ENCODE data around the gene SEMA3E. TPM values are rescaled to one million over a fixed set of nuclear protein-coding genes. Genes with fewer than 3 reads are reported as not detected.

Gene SEMA3E
- polyA plus RNA-seq, 1 experiment = 0.06 TPM

GRCh38 chr7:83502636-83503035, 146.3 kb downstream of the SEMA3E start:
- Histone ChIP-seq H3K27me3 (ENCODE audit: control insufficient read depth, insufficient read depth, low read length) (no peaks in the 10 kb centered on the region), H3K4me3 (ENCODE audit: low read depth, low read length) (no peak overlapping the region), H3K9me3 (ENCODE audit: control insufficient read depth, insufficient read depth, low read length) (no peaks in the 10 kb centered on the region), H3K27ac (ENCODE audit: low read depth, low read length) (no peak overlapping the region)
- TF ChIP-seq CTCF (IDR thresholded peaks at IDR 0.05; ENCODE audit: low read depth, low read length) = no peak
- ChIA-PET POLR2A (no interaction called here), CTCF (no interaction called here)
- no peak for DNase-seq (ENCODE audit: low read depth, low spot score)

GRCh38 chr7:83494683-83495082, 154.3 kb downstream of the SEMA3E start:
- Histone ChIP-seq H3K27ac (ENCODE audit: low read depth, low read length) (no peak overlapping the region), H3K9me3 (ENCODE audit: control insufficient read depth, insufficient read depth, low read length) (no peaks in the 10 kb centered on the region), H3K27me3 (ENCODE audit: control insufficient read depth, insufficient read depth, low read length) (no peaks in the 10 kb centered on the region), H3K4me3 (ENCODE audit: low read depth, low read length) (no peak overlapping the region)
- TF ChIP-seq CTCF (IDR thresholded peaks at IDR 0.05; ENCODE audit: low read depth, low read length) = no peak
- no peak for DNase-seq (ENCODE audit: low read depth, low spot score)
- POLR2A ChIA-PET = no interaction called here
- CTCF ChIA-PET = no interaction called here

GRCh38 chr7:83492802-83493201, 156.1 kb downstream of the SEMA3E start:
- Histone ChIP-seq H3K27me3 (ENCODE audit: control insufficient read depth, insufficient read depth, low read length) (no peaks in the 10 kb centered on the region), H3K4me3 (ENCODE audit: low read depth, low read length) (no peak overlapping the region), H3K27ac (ENCODE audit: low read depth, low read length) (no peak overlapping the region), H3K9me3 (ENCODE audit: control insufficient read depth, insufficient read depth, low read length) (no peaks in the 10 kb centered on the region)
- no peak for DNase-seq (ENCODE audit: low read depth, low spot score)
- TF ChIP-seq CTCF (IDR thresholded peaks at IDR 0.05; ENCODE audit: low read depth, low read length) = no peak
- CTCF ChIA-PET = no interaction called here
- POLR2A ChIA-PET = no interaction called here

GRCh38 chr7:83487801-83488200, 161.1 kb downstream of the SEMA3E start:
- CTCF ChIA-PET = no interaction called here
- no peak for DNase-seq (ENCODE audit: low read depth, low spot score)

GRCh38 chr7:83486957-83487356, 162.0 kb downstream of the SEMA3E start:
- POLR2A ChIA-PET = no interaction called here
- no peak for TF ChIP-seq CTCF (IDR thresholded peaks at IDR 0.05; ENCODE audit: low read depth, low read length)

More at GRCh38 chr7:83487801-83488200, 161.1 kb downstream of the SEMA3E start:
- Histone ChIP-seq H3K27ac (ENCODE audit: low read depth, low read length) (no peak overlapping the region), H3K4me3 (ENCODE audit: low read depth, low read length) (no peak overlapping the region), H3K9me3 (ENCODE audit: control insufficient read depth, insufficient read depth, low read length) (no peaks in the 10 kb centered on the region), H3K27me3 (ENCODE audit: control insufficient read depth, insufficient read depth, low read length) (no peaks in the 10 kb centered on the region)
- POLR2A ChIA-PET = no interaction called here
- no peak for TF ChIP-seq CTCF (IDR thresholded peaks at IDR 0.05; ENCODE audit: low read depth, low read length)

More at GRCh38 chr7:83486957-83487356, 162.0 kb downstream of the SEMA3E start:
- H3K27ac ChIP-seq (ENCODE audit: low read depth, low read length) = no peak overlapping the region
- no peak overlapping the region for H3K4me3 ChIP-seq (ENCODE audit: low read depth, low read length)
- no peaks in the 10 kb centered on the region for H3K27me3 ChIP-seq (ENCODE audit: control insufficient read depth, insufficient read depth, low read length)
- no peak for DNase-seq (ENCODE audit: low read depth, low spot score)
- no peaks in the 10 kb centered on the region for H3K9me3 ChIP-seq (ENCODE audit: control insufficient read depth, insufficient read depth, low read length)
- CTCF ChIA-PET = interaction anchor here (0.6 kb wide), 1 partner anchor 131 kb away, joined by 3 read pairs; no protein-coding TSS in a partner anchor

All from AG04450 (cell line).